AG09319 (cell line): ENCODE results near the gene CORO2B.
A peak's percentile ranks its signal among the peaks of the same experiment; 100 is the strongest.

Source experiments
- DNase-seq: peaks from one replicate; pipeline ENCODE4 v3.0.0-alpha.2; 2010; ENCODE audit warnings: low read depth; ENCODE audit errors: extremely low read depth
- CTCF ChIP-seq: IDR thresholded peaks from 2 replicates; pipeline ENCODE4 v1.5.1; 2011; ENCODE audit warnings: low read depth, mild to moderate bottlenecking, inconsistent platforms, low read length, moderate library complexity

CORO2B gene

GRCh38 chr15:68721886-68722285, 143.1 kb downstream of the CORO2B start:
- no peak for DNase-seq
- no peak for TF ChIP-seq CTCF

DNA sequence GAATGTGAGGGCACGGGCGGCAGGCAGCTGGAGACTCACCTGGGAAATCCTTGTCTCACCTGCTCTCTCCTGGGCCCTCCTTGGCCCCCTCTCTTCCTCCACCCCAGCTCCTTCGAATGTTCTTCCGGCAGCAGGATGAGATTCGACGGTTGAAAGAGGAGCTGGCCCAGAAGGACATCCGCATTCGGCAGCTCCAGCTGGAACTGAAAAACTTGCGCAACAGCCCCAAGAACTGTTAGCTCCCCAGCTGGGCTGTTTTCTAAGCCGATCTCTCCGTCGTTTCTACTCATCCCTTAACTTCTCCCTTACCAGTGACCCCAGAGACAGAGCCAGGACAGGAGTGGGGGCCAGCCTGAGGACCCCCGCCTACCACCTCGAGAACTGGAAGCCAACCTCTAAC, 146.9 kb downstream of the CORO2B start:
- no peak for TF ChIP-seq CTCF

GRCh38 chr15:68726246-68726645, 147.5 kb downstream of the CORO2B start:
- DNase-seq, result no peak
- TF ChIP-seq CTCF, result no peak

More for the DNA sequence above, 146.9 kb downstream of the CORO2B start:
- no peak for DNase-seq

DNA sequence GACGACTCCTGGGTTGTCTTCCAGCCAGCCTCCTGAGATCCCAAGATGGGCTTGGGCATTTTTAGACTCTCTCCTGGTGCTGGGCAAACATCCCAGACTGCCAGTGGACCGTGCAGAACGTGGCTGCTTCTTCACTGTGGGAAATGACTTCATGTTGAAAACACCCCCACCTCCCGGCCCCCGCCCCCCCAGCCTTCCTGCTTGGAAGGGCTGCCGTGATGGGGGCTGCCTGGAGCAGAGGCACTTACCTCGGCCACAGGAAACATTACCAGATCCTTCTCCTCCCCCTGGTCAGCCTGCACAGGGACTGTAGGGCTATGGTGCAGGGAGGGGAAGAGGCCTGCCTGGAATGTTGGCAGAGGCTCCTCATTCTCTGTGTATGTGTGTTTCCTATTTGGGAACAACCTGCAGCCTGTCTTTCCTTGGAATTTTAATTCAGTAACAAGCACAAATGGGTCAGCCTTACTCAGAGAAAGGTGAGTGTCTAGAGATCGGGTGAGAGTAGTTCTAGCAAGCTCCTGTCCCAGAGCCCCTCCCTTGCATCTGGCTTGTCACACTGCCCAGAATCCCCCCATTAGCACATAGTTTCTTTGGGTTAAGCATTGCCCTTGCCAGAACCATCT, 151.1 kb downstream of the CORO2B start:
- TF ChIP-seq CTCF, result no peak
- peak; percentile 38 for DNase-seq

DNA sequence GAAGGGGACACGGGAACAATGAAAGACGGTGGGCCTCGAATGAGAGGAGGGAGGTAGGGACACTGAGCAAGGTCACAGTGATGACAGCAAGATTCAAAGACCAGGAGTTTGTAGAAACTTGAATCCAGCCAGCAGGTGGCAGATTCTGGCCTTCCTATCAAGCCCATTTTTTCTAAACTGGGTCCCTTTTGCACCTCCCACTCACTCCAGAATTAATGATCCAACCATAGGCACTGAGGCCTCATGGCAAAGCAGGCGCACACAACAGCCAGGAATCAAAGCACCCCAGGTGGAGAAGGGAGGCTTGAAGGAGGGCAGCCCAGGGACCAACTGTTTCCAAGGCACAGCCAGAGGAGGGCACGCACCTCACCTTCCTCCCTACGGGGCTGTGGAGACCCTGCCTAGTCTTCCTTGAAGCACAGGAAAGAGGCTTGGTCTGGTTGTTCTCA, 151.7 kb downstream of the CORO2B start:
- peak; percentile 43 for TF ChIP-seq CTCF
- no peak for DNase-seq

GRCh38 chr15:68730976-68731897, 152.4 kb downstream of the CORO2B start:
- no peak for TF ChIP-seq CTCF
- DNase-seq, result no peak

DNA sequence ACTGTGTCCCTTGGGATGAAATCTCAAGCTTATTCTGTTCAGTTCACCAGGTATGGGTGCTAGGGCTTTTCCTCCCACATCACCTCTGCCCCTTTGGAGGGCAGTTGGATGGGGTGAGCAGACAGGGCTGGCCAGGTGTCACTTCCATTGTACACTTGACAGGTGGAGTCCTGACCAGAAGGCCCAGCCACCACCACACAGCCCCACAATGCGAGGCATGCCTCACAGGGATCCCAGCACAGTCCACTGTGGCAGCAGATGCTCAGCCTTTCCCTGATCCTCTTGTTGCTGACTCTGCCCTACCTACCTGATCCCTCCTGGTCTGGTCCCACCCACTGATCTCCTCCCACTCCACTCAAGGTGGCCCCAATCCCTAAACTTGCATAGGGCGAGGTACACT, 153.7 kb downstream of the CORO2B start:
- TF ChIP-seq CTCF, result no peak
- DNase-seq, result no peak
